HL-60 (cell line): Measurements from ENCODE around the gene STK32B.

Experiments
- GABPA ChIP-seq: IDR thresholded peaks from 2 replicates; pipeline ENCODE4 v1.6.1; 2012; ENCODE audit warnings: low read depth
- TF ChIP-seq, protein P1 (sequence below): IDR thresholded peaks from one replicate; pipeline ENCODE4 v1.5.1; 2011; ENCODE audit warnings: low read length, control low read depth, inconsistent platforms; ENCODE audit not compliant: insufficient read depth

DNA sequence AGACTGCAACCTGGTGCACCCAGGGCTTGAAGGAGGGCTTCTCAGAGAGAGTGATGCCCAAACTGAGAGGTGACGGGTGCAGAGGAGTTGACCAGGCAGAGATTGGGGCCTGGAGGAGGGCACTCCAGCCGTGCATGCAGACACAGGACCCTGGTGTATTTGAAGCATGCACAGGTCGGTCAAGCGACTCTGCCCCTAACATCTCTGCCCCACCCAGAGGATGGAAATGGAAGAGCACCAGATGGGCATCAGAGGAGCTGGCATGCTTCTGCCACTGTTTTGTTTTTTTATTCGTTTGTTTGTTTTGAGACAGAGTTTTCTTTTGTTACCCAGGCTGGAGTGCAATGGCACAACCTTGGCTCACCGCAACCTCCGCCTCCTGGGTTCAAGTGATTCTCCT lies 336.2 kb downstream of the STK32B start:
- TF ChIP-seq, protein P1, sequence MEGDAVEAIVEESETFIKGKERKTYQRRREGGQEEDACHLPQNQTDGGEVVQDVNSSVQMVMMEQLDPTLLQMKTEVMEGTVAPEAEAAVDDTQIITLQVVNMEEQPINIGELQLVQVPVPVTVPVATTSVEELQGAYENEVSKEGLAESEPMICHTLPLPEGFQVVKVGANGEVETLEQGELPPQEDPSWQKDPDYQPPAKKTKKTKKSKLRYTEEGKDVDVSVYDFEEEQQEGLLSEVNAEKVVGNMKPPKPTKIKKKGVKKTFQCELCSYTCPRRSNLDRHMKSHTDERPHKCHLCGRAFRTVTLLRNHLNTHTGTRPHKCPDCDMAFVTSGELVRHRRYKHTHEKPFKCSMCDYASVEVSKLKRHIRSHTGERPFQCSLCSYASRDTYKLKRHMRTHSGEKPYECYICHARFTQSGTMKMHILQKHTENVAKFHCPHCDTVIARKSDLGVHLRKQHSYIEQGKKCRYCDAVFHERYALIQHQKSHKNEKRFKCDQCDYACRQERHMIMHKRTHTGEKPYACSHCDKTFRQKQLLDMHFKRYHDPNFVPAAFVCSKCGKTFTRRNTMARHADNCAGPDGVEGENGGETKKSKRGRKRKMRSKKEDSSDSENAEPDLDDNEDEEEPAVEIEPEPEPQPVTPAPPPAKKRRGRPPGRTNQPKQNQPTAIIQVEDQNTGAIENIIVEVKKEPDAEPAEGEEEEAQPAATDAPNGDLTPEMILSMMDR = no peak
- TF ChIP-seq GABPA = no peak
